ENCODE data around the gene MNT.

Gene MNT

GRCh38 chr17:2380226-2380922 lies 20.5 kb downstream of the MNT start:
- no peak for DNase-seq (ENCODE audit: low read depth)

GRCh38 chr17:2379489-2380225 lies 21.2 kb downstream of the MNT start:
- no peak for DNase-seq (ENCODE audit: low read depth)

GRCh38 chr17:2378905-2379304 lies 22.0 kb downstream of the MNT start:
- no peak for DNase-seq (ENCODE audit: low read depth)

- DNase-seq (ENCODE audit: low read depth): no peak
These were observed 23.2 kb downstream of the MNT start for GRCh38 chr17:2377659-2378058.

GRCh38 chr17:2376107-2376506 lies 24.8 kb downstream of the MNT start:
- DNase-seq (ENCODE audit: low read depth): no peak

GRCh38 chr17:2375406-2375805 lies 25.5 kb downstream of the MNT start:
- DNase-seq (ENCODE audit: low read depth): no peak

- DNase-seq (ENCODE audit: low read depth): no peak
These were observed 26.1 kb downstream of the MNT start for GRCh38 chr17:2374549-2375285.

- DNase-seq (ENCODE audit: low read depth): no peak
These were observed 27.7 kb downstream of the MNT start for GRCh38 chr17:2373179-2373578.

GRCh38 chr17:2372681-2373080 lies 28.2 kb downstream of the MNT start:
- no peak for DNase-seq (ENCODE audit: low read depth)

GRCh38 chr17:2372180-2372579 lies 28.7 kb downstream of the MNT start:
- DNase-seq (ENCODE audit: low read depth): no peak

GRCh38 chr17:2371183-2372130 lies 29.4 kb downstream of the MNT start:
- DNase-seq (ENCODE audit: low read depth): no peak

- DNase-seq (ENCODE audit: low read depth): no peak
These were observed 30.7 kb downstream of the MNT start for GRCh38 chr17:2370211-2370589.

- DNase-seq (ENCODE audit: low read depth): no peak
These were observed 31.2 kb downstream of the MNT start for GRCh38 chr17:2369551-2370210.

GRCh38 chr17:2369039-2369438 lies 31.8 kb downstream of the MNT start:
- no peak for DNase-seq (ENCODE audit: low read depth)

- no peak for DNase-seq (ENCODE audit: low read depth)
These were observed 32.5 kb downstream of the MNT start for GRCh38 chr17:2368359-2368758.

- no peak for DNase-seq (ENCODE audit: low read depth)
These were observed 33.9 kb downstream of the MNT start for GRCh38 chr17:2366747-2367494.

GRCh38 chr17:2365132-2365531 lies 35.7 kb downstream of the MNT start:
- DNase-seq (ENCODE audit: low read depth): no peak

GRCh38 chr17:2364763-2365116 lies 36.1 kb downstream of the MNT start:
- no peak for DNase-seq (ENCODE audit: low read depth)

GRCh38 chr17:2363851-2364762 lies 36.8 kb downstream of the MNT start:
- no peak for DNase-seq (ENCODE audit: low read depth)

- no peak for DNase-seq (ENCODE audit: low read depth)
These were observed 37.5 kb downstream of the MNT start for GRCh38 chr17:2363318-2363717.
